HEK293 (cell line): ENCODE measurements around the gene HIPK2.

Source experiments
- CTCF ChIA-PET: fragments of 350-600 bp; formaldehyde crosslinking; extraction: SDS; loops from one replicate; lab custom pipeline; 2021; ENCODE audit warnings: antibody characterized with exemption; lab: Yijun Ruan, JAX
- POLR2A ChIA-PET: fragments of 300-600 bp; formaldehyde crosslinking; extraction: SDS; loops from one replicate; lab custom pipeline; 2020; ENCODE audit warnings: antibody characterized with exemption, inconsistent platforms; lab: Yijun Ruan, JAX
- H3K27ac ChIP-seq: fragments of 200-500 bp; sonication (Bioruptor generic); 2 replicates; pipeline ENCODE4 v1.5.1; 2014; ENCODE audit warnings: low read depth, low read length, control low read depth, inconsistent platforms; ENCODE audit errors: extremely low read depth
- H3K36me3 ChIP-seq, 2 experiments: fragments of 200-500 bp in 1 of 2; sonication (Bioruptor generic) in 1 of 2; 1 replicate in 1 of 2; 2 replicates in 1 of 2; pipeline ENCODE4 v1.5.1; 2014 to 2017; ENCODE audit warnings: inconsistent platforms in 2 of 2, low read length in 2 of 2; ENCODE audit not compliant: control insufficient read depth in 2 of 2, insufficient read depth in 1 of 2
- H3K4me1 ChIP-seq: fragments of 200-500 bp; sonication (Bioruptor generic); 2 replicates; pipeline ENCODE4 v1.5.1; 2014; ENCODE audit warnings: mild to moderate bottlenecking, low read length, inconsistent platforms; ENCODE audit not compliant: control insufficient read depth, insufficient read depth
- H3K4me3 ChIP-seq: 2 replicates; pipeline ENCODE4 v1.5.1; 2011; ENCODE audit warnings: low read depth, mild to moderate bottlenecking, control low read depth, low read length, moderate library complexity
- H3K9me3 ChIP-seq: fragments of 200-500 bp; sonication (Bioruptor generic); 2 replicates; pipeline ENCODE4 v1.5.1; 2014; ENCODE audit warnings: low read depth, low read length, inconsistent platforms; ENCODE audit not compliant: control insufficient read depth, insufficient read depth
- GLIS1 ChIP-seq: fragments of 450-650 bp; formaldehyde crosslinking; IDR thresholded peaks from 2 replicates; pipeline ENCODE4 v1.5.1; 2016; ENCODE audit warnings: missing biosample characterization, missing genetic modification characterization
- HOXC10 ChIP-seq: sonication (generic); formaldehyde crosslinking; IDR thresholded peaks from 2 replicates; pipeline ENCODE4 v1.8.1; 2023; ENCODE audit warnings: mild to moderate bottlenecking, missing genetic modification reagents
- KLF1 ChIP-seq: fragments of 450-650 bp; formaldehyde crosslinking; IDR thresholded peaks from 2 replicates; pipeline ENCODE4 v1.5.1; 2016; ENCODE audit warnings: missing biosample characterization, missing genetic modification characterization
- OVOL3 ChIP-seq: fragments of 450-650 bp; formaldehyde crosslinking; IDR thresholded peaks from 2 replicates; pipeline ENCODE4 v1.5.1; 2016; ENCODE audit warnings: missing biosample characterization, missing genetic modification characterization
- ZNF112 ChIP-seq: fragments of 450-650 bp; formaldehyde crosslinking; IDR thresholded peaks from 2 replicates; pipeline ENCODE4 v1.5.0; 2017; ENCODE audit warnings: missing biosample characterization, missing genetic modification characterization
- ZNF140 ChIP-seq: fragments of 450-650 bp; formaldehyde crosslinking; IDR thresholded peaks from 2 replicates; pipeline ENCODE4 v1.5.1; 2016; ENCODE audit warnings: missing biosample characterization, missing genetic modification characterization
- ZNF335 ChIP-seq: fragments of 450-650 bp; formaldehyde crosslinking; conservative IDR thresholded peaks from 2 replicates; pipeline ENCODE4 v1.5.1; 2016; ENCODE audit warnings: missing biosample characterization, missing genetic modification characterization
- ZNF366 ChIP-seq: fragments of 450-650 bp; formaldehyde crosslinking; conservative IDR thresholded peaks from 2 replicates; pipeline ENCODE4 v1.5.1; 2016; ENCODE audit warnings: missing biosample characterization, missing genetic modification characterization
- ZNF423 ChIP-seq: fragments of 450-650 bp; formaldehyde crosslinking; IDR thresholded peaks from 2 replicates; pipeline ENCODE4 v1.5.1; 2016; ENCODE audit warnings: missing biosample characterization, missing genetic modification characterization
- ZNF48 ChIP-seq: fragments of 450-650 bp; formaldehyde crosslinking; IDR thresholded peaks from 2 replicates; pipeline ENCODE4 v1.5.1; 2016; ENCODE audit warnings: missing biosample characterization, missing genetic modification characterization
- ZNF548 ChIP-seq: fragments of 450-650 bp; formaldehyde crosslinking; IDR thresholded peaks from 2 replicates; pipeline ENCODE4 v1.5.1; 2016; ENCODE audit warnings: missing biosample characterization, missing genetic modification characterization
- ZNF629 ChIP-seq: fragments of 450-650 bp; formaldehyde crosslinking; IDR thresholded peaks from 2 replicates; pipeline ENCODE4 v1.5.1; 2017; ENCODE audit warnings: missing biosample characterization, missing genetic modification characterization
- ZSCAN23 ChIP-seq: fragments of 450-650 bp; formaldehyde crosslinking; IDR thresholded peaks from 2 replicates; pipeline ENCODE4 v1.5.1; 2016; ENCODE audit warnings: missing biosample characterization, missing genetic modification characterization
- TF ChIP-seq, protein P1 (sequence below): fragments of 450-650 bp; formaldehyde crosslinking; IDR thresholded peaks from 2 replicates; pipeline ENCODE4 v1.5.1; 2016; ENCODE audit warnings: missing biosample characterization, missing genetic modification characterization
- TF ChIP-seq, protein P2 (sequence below): fragments of 450-650 bp; formaldehyde crosslinking; IDR thresholded peaks from 2 replicates; pipeline ENCODE4 v1.5.1; 2016; ENCODE audit warnings: missing biosample characterization, missing genetic modification characterization

The HIPK2 gene

DNA sequence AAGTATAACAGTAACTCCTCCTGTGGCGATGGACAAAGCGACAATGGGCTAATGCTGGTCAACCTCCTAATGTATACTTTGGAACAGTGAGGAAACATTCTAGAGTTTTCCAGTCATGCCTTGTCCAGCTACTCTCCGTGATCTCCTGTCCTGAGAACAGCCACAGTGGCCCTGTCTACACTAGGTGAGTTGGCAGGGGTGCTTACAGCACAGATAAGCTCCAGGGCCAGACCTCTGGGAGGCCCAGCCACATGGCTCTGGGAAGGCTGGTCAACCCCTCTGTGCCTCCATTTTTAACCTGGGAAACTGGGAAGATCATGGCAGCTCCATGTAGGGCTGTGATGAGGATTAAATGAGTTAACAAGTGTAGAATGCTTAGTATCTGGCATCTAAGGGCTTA lies 197.4 kb downstream of the HIPK2 start:
- POLR2A ChIA-PET, result no interaction called here
- H3K9me3 ChIP-seq, result no peaks in the 10 kb centered on the region
- CTCF ChIA-PET, result interaction anchor here (0.6 to 1.7 kb wide), 4 partner anchors 12 to 38 kb away, joined by 3 to 7 read pairs (median 6); no protein-coding TSS in a partner anchor
- no peak for TF ChIP-seq ZNF423 (tag by site-specific recombination)
- no peak for TF ChIP-seq HOXC10 (CRISPR knock-in tag)
- TF ChIP-seq ZSCAN23 (tag by site-specific recombination), result no peak
- no peak for TF ChIP-seq ZNF629 (tag by site-specific recombination)
- TF ChIP-seq OVOL3 (tag by site-specific recombination), result no peak
- no peak for TF ChIP-seq ZNF140
- TF ChIP-seq, protein P1, sequence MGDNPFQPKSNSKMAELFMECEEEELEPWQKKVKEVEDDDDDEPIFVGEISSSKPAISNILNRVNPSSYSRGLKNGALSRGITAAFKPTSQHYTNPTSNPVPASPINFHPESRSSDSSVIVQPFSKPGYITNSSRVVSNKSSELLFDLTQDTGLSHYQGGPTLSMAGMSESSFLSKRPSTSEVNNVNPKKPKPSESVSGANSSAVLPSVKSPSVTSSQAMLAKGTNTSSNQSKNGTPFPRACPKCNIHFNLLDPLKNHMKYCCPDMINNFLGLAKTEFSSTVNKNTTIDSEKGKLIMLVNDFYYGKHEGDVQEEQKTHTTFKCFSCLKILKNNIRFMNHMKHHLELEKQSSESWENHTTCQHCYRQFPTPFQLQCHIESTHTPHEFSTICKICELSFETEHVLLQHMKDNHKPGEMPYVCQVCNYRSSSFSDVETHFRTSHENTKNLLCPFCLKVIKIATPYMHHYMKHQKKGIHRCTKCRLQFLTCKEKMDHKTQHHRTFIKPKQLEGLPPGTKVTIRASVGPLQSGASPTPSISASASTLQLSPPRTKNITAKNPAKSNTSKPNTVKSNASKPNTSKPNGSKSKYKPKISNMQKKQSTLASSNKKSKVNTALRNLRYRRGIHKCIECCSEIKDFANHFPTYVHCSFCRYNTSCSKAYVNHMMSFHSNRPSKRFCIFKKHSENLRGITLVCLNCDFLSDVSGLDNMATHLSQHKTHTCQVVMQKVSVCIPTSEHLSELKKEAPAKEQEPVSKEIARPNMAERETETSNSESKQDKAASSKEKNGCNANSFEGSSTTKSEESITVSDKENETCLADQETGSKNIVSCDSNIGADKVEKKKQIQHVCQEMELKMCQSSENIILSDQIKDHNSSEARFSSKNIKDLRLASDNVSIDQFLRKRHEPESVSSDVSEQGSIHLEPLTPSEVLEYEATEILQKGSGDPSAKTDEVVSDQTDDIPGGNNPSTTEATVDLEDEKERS (tag by site-specific recombination), result no peak
- no peak for TF ChIP-seq ZNF112 (tag by site-specific recombination)
- TF ChIP-seq ZNF548 (tag by site-specific recombination), result no peak
- peaks cover 0 to 59% of the 10 kb centered on the region in 2 experiments; a peak in 2 of 3 replicates for H3K36me3 ChIP-seq
- H3K4me3 ChIP-seq, result no peak overlapping the region
- no peaks in the 10 kb centered on the region for H3K4me1 ChIP-seq
- H3K27ac ChIP-seq, result no peak overlapping the region

DNA sequence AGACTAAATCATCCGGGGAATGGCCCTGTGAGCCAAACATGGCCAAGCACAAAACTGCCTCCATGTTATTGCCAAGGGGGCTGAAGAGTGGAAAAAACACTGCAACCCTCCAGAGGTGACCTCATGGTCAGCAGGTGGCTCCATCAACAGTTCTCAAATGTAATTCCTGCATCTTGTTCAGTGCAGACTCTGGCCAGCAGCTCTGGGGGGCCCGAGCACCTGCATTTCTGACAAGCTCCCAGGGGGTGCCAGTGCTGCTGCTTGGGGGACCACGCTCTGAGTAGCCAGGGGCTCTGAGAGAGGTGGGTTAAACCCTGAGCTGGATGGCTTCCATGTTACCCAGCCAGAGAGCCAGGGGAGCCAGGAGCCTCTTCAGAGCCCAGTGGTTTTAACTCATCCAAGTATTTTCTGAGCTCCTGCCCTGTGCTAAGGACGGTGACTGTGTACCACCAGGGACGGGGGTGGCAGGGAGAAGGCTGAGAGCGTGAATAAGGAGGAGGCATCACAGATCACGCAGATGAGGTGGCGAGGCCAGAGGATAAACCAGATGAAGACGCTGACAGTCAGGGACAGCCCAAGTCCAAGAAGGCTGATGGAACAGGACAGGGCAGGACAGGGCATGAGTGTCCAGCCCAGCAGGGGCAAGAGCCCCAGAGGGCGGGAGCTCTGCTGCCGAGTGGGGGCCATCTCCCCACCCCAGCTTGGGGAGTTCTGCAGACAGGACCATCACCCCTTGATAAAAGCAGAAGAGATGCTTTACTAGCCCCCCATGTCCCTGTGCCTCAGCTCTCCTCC lies 201.4 kb downstream of the HIPK2 start:
- POLR2A ChIA-PET, result no interaction called here
- CTCF ChIA-PET, result interaction anchor here (0.7 to 0.8 kb wide), 3 partner anchors 10 to 26 kb away, joined by 3 to 4 read pairs (median 3); no protein-coding TSS in a partner anchor
- Histone ChIP-seq H3K4me3 (no peak overlapping the region), H3K4me1 (no peaks in the 10 kb centered on the region), H3K36me3 (peaks cover 0 to 45% of the 10 kb centered on the region in 2 experiments; a peak in 2 of 3 replicates), H3K9me3 (no peaks in the 10 kb centered on the region), H3K27ac (no peak overlapping the region)
- no peak for TF ChIP-seq ZNF335 (tag by site-specific recombination)
- TF ChIP-seq GLIS1, result peak; percentile 49

DNA sequence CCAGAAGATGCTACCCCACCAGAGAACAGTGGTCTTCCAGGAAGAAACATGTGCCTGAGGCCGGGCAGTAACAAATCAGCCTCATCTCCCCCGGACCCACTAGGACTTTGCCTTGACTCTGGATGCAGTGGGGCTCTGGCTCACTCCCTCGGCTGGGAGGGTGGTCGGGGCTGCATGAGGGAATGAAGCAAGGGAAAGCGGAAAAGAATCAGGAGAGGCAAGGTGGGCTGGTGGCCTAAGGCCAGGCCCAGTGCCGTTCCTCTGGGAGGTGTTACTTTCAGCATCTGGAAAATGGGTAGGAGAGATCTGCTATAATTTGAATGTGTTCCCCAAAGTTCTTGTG lies 202.5 kb downstream of the HIPK2 start:
- TF ChIP-seq KLF1 (tag by site-specific recombination) (no peak), ZNF48 (tag by site-specific recombination) (no peak), ZNF366 (tag by site-specific recombination) (no peak)
- TF ChIP-seq, protein P2, sequence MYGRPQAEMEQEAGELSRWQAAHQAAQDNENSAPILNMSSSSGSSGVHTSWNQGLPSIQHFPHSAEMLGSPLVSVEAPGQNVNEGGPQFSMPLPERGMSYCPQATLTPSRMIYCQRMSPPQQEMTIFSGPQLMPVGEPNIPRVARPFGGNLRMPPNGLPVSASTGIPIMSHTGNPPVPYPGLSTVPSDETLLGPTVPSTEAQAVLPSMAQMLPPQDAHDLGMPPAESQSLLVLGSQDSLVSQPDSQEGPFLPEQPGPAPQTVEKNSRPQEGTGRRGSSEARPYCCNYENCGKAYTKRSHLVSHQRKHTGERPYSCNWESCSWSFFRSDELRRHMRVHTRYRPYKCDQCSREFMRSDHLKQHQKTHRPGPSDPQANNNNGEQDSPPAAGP (tag by site-specific recombination), result no peak
- H3K4me3 ChIP-seq, result no peak overlapping the region
- POLR2A ChIA-PET, result no interaction called here
- H3K9me3 ChIP-seq, result no peaks in the 10 kb centered on the region
- no peaks in the 10 kb centered on the region for H3K4me1 ChIP-seq
- peaks cover 0 to 36% of the 10 kb centered on the region in 2 experiments; a peak in 1 of 3 replicates for H3K36me3 ChIP-seq
- CTCF ChIA-PET, result no interaction called here
- H3K27ac ChIP-seq, result no peak overlapping the region
